HEK293T (cell line): ENCODE measurements around the gene RPTOR.

ENCODE experiments used
- ARNT ChIP-seq: fragments of 450-650 bp; IDR thresholded peaks from 2 replicates; pipeline ENCODE4 v1.6.1; 2017; ENCODE audit warnings: mild to moderate bottlenecking
- FOXK2 ChIP-seq: fragments of 450-650 bp; IDR thresholded peaks from 2 replicates; pipeline ENCODE4 v1.6.1; 2016; ENCODE audit warnings: mild to moderate bottlenecking
- FOXM1 ChIP-seq: fragments of 450-650 bp; IDR thresholded peaks from 2 replicates; pipeline ENCODE4 v1.6.1; 2017; ENCODE audit warnings: mild to moderate bottlenecking, borderline replicate concordance
- HDGF ChIP-seq: fragments of 450-650 bp; IDR thresholded peaks from 2 replicates; pipeline ENCODE4 v1.6.1; 2017; ENCODE audit warnings: antibody characterized with exemption, borderline replicate concordance
- NFRKB ChIP-seq: fragments of 450-650 bp; IDR thresholded peaks from 2 replicates; pipeline ENCODE4 v1.6.1; 2016; ENCODE audit warnings: mild to moderate bottlenecking, moderate library complexity
- SP1 ChIP-seq: fragments of 450-650 bp; IDR thresholded peaks from 2 replicates; pipeline ENCODE4 v1.6.1; 2017
- TARDBP ChIP-seq: fragments of 450-650 bp; IDR thresholded peaks from 2 replicates; pipeline ENCODE4 v1.6.1; 2016
- ZNF384 ChIP-seq: fragments of 450-650 bp; IDR thresholded peaks from 2 replicates; pipeline ENCODE4 v1.6.1; 2016
- TF ChIP-seq, protein P1 (sequence below): fragments of 450-650 bp; IDR thresholded peaks from 2 replicates; pipeline ENCODE4 v1.6.1; 2016

DNA sequence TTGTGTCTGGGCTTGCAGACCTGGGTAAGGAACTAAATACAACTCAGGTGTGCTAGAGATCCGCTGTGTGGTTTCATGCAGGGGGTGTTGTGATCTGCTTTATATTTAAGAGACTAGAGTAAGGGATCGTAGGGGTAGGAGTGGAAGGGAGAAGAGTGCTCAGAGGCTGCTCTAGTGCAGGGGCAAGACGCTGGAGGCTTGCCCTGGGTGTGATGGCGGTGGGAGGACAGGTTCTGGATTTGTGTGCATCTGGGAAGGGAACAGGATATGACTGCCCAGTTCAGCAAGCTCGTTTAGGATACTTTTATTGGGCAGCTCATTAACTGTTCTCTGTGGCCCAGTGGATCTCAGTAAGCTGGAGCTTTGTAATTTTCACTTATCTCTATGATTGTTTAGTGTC is 47.6 kb downstream of the RPTOR start:
- TF ChIP-seq TARDBP = no peak
- no peak for TF ChIP-seq SP1
- no peak for TF ChIP-seq FOXM1
- TF ChIP-seq, protein P1, sequence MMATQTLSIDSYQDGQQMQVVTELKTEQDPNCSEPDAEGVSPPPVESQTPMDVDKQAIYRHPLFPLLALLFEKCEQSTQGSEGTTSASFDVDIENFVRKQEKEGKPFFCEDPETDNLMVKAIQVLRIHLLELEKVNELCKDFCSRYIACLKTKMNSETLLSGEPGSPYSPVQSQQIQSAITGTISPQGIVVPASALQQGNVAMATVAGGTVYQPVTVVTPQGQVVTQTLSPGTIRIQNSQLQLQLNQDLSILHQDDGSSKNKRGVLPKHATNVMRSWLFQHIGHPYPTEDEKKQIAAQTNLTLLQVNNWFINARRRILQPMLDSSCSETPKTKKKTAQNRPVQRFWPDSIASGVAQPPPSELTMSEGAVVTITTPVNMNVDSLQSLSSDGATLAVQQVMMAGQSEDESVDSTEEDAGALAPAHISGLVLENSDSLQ = no peak
- no peak for TF ChIP-seq ARNT
- TF ChIP-seq ZNF384 = no peak
- no peak for TF ChIP-seq FOXK2
- TF ChIP-seq HDGF = no peak
- TF ChIP-seq NFRKB = no peak
